GM19397 (cell line): ENCODE data around the gene CFAP45.

Experiments used
- ATAC-seq: cut with Tn5 transposase; IDR thresholded peaks from one replicate; pipeline ENCODE4 v1.9.1; 2021; ENCODE audit warnings: mild to moderate bottlenecking, moderate library complexity; ENCODE audit not compliant: unreplicated experiment

The CFAP45 gene

GRCh38 chr1:159883134-159883533, 16.8 kb downstream of the CFAP45 start:
- ATAC-seq: no peak

GRCh38 chr1:159882527-159882862, 17.5 kb downstream of the CFAP45 start:
- no peak for ATAC-seq

- no peak for ATAC-seq
Measured at GRCh38 chr1:159881622-159882526, 18.1 kb downstream of the CFAP45 start.

- no peak for ATAC-seq
Measured at GRCh38 chr1:159880430-159880829, 19.5 kb downstream of the CFAP45 start.

GRCh38 chr1:159879977-159880376, 20.0 kb downstream of the CFAP45 start:
- no peak for ATAC-seq

- no peak for ATAC-seq
Measured at GRCh38 chr1:159879136-159879535, 20.8 kb downstream of the CFAP45 start.

- ATAC-seq: no peak
Measured at GRCh38 chr1:159877695-159878444, 22.1 kb downstream of the CFAP45 start.

- no peak for ATAC-seq
Measured at GRCh38 chr1:159873530-159874143, 26.3 kb downstream of the CFAP45 start.

GRCh38 chr1:159872891-159873290, 27.1 kb downstream of the CFAP45 start:
- ATAC-seq: no peak

GRCh38 chr1:159870704-159871103, 29.3 kb downstream of the CFAP45 start:
- no peak for ATAC-seq

- no peak for ATAC-seq
Measured at GRCh38 chr1:159869607-159870006, 30.4 kb downstream of the CFAP45 start.

GRCh38 chr1:159869173-159869572, 30.8 kb downstream of the CFAP45 start:
- no peak for ATAC-seq

- no peak for ATAC-seq
Measured at GRCh38 chr1:159868766-159869165, 31.2 kb downstream of the CFAP45 start.

- ATAC-seq: no peak
Measured at GRCh38 chr1:159867664-159868026, 32.3 kb downstream of the CFAP45 start.

- ATAC-seq: no peak
Measured at GRCh38 chr1:159866905-159867663, 32.9 kb downstream of the CFAP45 start.

- ATAC-seq: no peak
Measured at GRCh38 chr1:159866066-159866465, 33.9 kb downstream of the CFAP45 start.

- no peak for ATAC-seq
Measured at GRCh38 chr1:159864262-159864661, 35.7 kb downstream of the CFAP45 start.

GRCh38 chr1:159862557-159862956, 37.4 kb downstream of the CFAP45 start, which contains the start of gene VSIG8:
TSS of gene VSIG8 (minus strand) at chr1:159862657. CDS start at chr1:159862521, 136 bp downstream.
- ATAC-seq: no peak

- ATAC-seq: no peak
Measured at GRCh38 chr1:159862031-159862430, 37.9 kb downstream of the CFAP45 start.

- no peak for ATAC-seq
Measured at GRCh38 chr1:159861218-159861617, 38.7 kb downstream of the CFAP45 start.

- no peak for ATAC-seq
Measured at GRCh38 chr1:159860456-159860855, 39.5 kb downstream of the CFAP45 start.
